ENCODE data around the gene EGFLAM. TPM values are rescaled to one million over a fixed set of nuclear protein-coding genes. Genes with fewer than 3 reads are reported as not detected.

Gene EGFLAM
- total RNA-seq, 1 donor from 2014 or later, result 13.2 TPM

GRCh38 chr5:38452201-38452600, 193.8 kb downstream of the EGFLAM start:
- no peak for DNase-seq
- H3K27ac Mint-ChIP-seq (ENCODE audit: unreplicated experiment), result no peak overlapping the region
- H3K27me3 Mint-ChIP-seq (ENCODE audit: unreplicated experiment), result peaks cover 2% of the 10 kb centered on the region
- H3K4me3 Mint-ChIP-seq (ENCODE audit: unreplicated experiment), result no peak overlapping the region
- TF ChIP-seq CTCF (IDR thresholded peaks at IDR 0.05; ENCODE audit: partially characterized antibody, unreplicated experiment), result no peak
- peaks cover 6% of the 10 kb centered on the region for H3K9me3 Mint-ChIP-seq (ENCODE audit: unreplicated experiment)
- H3K36me3 Mint-ChIP-seq (ENCODE audit: unreplicated experiment), result peaks cover 4% of the 10 kb centered on the region
- peaks cover 5% of the 10 kb centered on the region for H3K4me1 Mint-ChIP-seq (ENCODE audit: low read depth, unreplicated experiment)

GRCh38 chr5:38453506-38453905, 195.1 kb downstream of the EGFLAM start:
- Mint-ChIP-seq H3K27ac (ENCODE audit: unreplicated experiment) (no peak overlapping the region), H3K9me3 (ENCODE audit: unreplicated experiment) (peaks cover 3% of the 10 kb centered on the region), H3K4me1 (ENCODE audit: low read depth, unreplicated experiment) (peaks cover 5% of the 10 kb centered on the region), H3K27me3 (ENCODE audit: unreplicated experiment) (peaks cover 2% of the 10 kb centered on the region), H3K36me3 (ENCODE audit: unreplicated experiment) (peaks cover 4% of the 10 kb centered on the region), H3K4me3 (ENCODE audit: unreplicated experiment) (no peak overlapping the region)
- TF ChIP-seq CTCF (IDR thresholded peaks at IDR 0.05; ENCODE audit: partially characterized antibody, unreplicated experiment), result no peak
- DNase-seq, result no peak

- H3K36me3 Mint-ChIP-seq (ENCODE audit: unreplicated experiment), result peaks cover 3% of the 10 kb centered on the region
- peaks cover 1% of the 10 kb centered on the region for H3K27me3 Mint-ChIP-seq (ENCODE audit: unreplicated experiment)
- TF ChIP-seq CTCF (IDR thresholded peaks at IDR 0.05; ENCODE audit: partially characterized antibody, unreplicated experiment), result no peak
- peaks cover 5% of the 10 kb centered on the region for H3K4me1 Mint-ChIP-seq (ENCODE audit: low read depth, unreplicated experiment)
- peaks cover 3% of the 10 kb centered on the region for H3K9me3 Mint-ChIP-seq (ENCODE audit: unreplicated experiment)
- H3K27ac Mint-ChIP-seq (ENCODE audit: unreplicated experiment), result no peak overlapping the region
- no peak overlapping the region for H3K4me3 Mint-ChIP-seq (ENCODE audit: unreplicated experiment)
- no peak for DNase-seq
Measured at GRCh38 chr5:38453921-38454320, 195.6 kb downstream of the EGFLAM start.

GRCh38 chr5:38455796-38456330, 197.5 kb downstream of the EGFLAM start:
- Mint-ChIP-seq H3K4me3 (ENCODE audit: unreplicated experiment) (no peak overlapping the region), H3K27ac (ENCODE audit: unreplicated experiment) (no peak overlapping the region), H3K27me3 (ENCODE audit: unreplicated experiment) (no peaks in the 10 kb centered on the region), H3K4me1 (ENCODE audit: low read depth, unreplicated experiment) (no peaks in the 10 kb centered on the region), H3K9me3 (ENCODE audit: unreplicated experiment) (peaks cover 3% of the 10 kb centered on the region), H3K36me3 (ENCODE audit: unreplicated experiment) (no peaks in the 10 kb centered on the region)
- DNase-seq, result no peak
- TF ChIP-seq CTCF (IDR thresholded peaks at IDR 0.05; ENCODE audit: partially characterized antibody, unreplicated experiment), result no peak

GRCh38 chr5:38456657-38457399, 198.5 kb downstream of the EGFLAM start:
- Mint-ChIP-seq H3K27ac (ENCODE audit: unreplicated experiment) (no peak overlapping the region), H3K36me3 (ENCODE audit: unreplicated experiment) (no peaks in the 10 kb centered on the region)

More at GRCh38 chr5:38456657-38457399, 198.5 kb downstream of the EGFLAM start:
- Mint-ChIP-seq H3K4me1 (ENCODE audit: low read depth, unreplicated experiment) (no peaks in the 10 kb centered on the region), H3K27me3 (ENCODE audit: unreplicated experiment) (no peaks in the 10 kb centered on the region), H3K4me3 (ENCODE audit: unreplicated experiment) (no peak overlapping the region), H3K9me3 (ENCODE audit: unreplicated experiment) (no peaks in the 10 kb centered on the region)
- no peak for TF ChIP-seq CTCF (IDR thresholded peaks at IDR 0.05; ENCODE audit: partially characterized antibody, unreplicated experiment)
- DNase-seq, result no peak
